NCI-H1436 (cell line): ENCODE results near the gene C1QA.

Experiments used
- DNase-seq: peaks from one replicate; lab custom pipeline; 2025; lab: John Stamatoyannopoulos, UW

C1QA gene

DNA sequence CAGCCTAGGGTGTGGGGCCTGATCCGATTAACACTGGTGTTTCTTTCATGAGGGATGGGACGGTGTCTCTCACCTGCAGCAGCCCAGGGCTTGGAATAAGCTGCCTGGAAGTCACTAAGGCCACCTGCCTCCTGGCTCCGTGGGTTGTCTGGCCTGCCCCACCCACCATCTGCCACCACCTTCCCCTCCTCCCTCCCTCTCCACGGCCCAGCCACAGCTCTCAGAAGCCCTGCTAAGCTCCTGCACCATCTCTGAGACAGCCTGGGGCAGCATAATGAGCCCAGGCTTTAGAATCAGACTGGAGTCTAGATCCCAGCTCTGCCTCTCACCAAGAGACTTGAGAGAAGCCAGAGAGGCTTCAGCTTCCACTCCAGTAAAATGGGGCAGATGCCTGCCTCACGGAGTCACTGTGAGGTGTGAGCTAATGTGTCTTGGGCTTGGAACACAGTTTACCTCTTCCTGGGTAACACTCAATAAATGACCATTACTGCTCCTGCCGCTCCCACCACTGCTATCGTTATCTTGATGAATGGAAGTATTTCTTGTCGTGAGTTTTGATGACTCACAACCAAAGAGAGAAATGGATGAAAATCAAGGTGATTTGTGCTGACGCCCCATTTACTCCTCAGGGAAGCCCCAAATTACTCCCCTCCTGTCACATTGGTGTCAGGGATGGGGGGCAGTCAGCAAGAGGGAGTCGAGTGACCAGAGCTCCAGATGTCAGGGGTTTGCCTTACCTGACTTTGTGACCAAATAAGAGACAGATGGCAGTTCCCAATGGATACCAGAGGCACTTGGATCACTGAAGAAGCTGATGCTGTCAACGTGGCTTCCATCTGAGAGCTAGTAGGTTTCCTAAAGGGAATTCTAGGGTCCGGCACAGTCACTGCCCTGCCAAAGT, 23.5 kb upstream of the C1QA start:
- DNase-seq: no peak

- no peak for DNase-seq
Measured at GRCh38 chr1:22613572-22613918, 22.9 kb upstream of the C1QA start.

DNA sequence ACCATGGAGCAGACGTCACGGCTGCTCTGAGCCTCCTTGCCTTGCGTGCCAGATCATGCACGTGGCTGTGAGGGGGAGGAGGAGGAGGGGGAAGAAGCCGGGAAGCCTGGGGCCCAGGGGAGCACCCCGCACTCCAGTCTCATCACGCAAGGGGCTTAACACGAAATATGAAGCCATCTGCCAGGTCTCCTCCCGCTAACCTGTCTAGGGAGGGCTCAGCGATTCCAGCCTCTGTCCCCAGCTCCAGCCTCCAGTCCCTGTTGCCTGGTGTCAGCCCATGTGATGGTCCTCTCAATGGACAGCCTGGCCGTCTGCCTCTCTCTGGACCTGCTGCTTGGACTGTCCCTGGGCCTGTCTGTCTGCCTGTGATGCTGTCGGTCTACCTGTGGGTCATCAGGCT, 22.5 kb upstream of the C1QA start:
- DNase-seq: peak; percentile 27

GRCh38 chr1:22615886-22616285, 20.5 kb upstream of the C1QA start:
- no peak for DNase-seq

DNA sequence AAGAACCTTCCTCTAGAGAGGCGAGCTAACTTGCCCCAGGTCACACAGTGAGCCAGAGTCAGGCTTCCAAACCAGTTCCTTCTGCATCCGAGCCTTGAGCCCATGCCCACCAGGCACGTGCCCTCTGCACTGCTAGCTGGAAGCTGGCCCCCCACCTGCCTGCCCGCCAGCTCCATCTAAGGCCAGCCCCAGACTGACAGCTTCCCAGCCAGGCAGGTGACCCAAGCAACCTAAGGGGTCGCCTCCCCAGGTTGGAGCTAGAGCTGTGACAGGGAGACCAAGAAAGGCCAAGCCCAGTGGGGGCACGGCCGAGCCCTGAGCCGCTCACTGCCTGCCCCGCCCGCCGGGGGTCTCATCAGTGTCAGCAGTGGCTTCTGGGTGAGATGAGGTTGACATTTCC, 19.9 kb upstream of the C1QA start:
- no peak for DNase-seq

- DNase-seq: no peak
Measured at GRCh38 chr1:22618056-22618455, 18.4 kb upstream of the C1QA start.

DNA sequence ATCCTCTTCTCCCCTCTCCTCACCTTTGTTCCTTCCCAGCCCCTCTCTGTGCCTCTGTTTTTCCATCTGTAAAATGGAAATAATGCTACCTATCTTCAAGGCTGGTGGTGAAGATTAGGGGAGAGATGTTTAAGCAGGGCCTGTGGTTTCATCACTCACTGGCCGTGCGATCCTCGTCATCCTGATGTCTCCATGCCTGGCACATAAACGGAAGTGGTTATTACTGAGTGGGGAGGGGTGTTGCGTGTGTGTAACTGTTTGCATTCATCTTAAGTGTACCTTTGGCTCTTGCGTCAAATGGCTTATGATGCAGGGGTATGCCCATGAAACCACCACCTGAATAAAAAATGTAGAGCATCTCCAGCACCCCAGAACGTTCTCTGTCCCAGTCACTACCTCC, 17.2 kb upstream of the C1QA start:
- no peak for DNase-seq

GRCh38 chr1:22619798-22620197, 16.6 kb upstream of the C1QA start:
- DNase-seq: no peak

DNA sequence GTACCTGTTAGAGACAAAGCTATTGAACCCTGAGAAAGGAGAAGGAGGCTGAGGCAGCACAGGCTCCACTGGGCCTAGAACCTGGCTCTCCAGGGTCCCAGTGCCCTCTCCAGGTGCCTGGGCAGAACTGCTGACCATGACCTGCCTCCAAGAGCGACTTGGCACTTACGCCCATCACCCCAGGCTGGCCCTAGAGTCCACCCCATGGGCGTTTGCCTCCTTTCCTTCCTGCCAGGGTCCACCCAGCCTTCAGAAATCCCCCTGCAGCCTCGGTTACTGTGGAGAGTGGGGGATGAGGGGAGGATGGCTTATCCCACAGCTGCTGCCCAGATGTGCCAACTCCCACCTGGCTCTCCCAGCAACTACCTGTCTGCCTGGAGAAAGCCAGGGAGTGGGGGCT, 14.7 kb upstream of the C1QA start:
- DNase-seq: no peak

- no peak for DNase-seq
Measured at GRCh38 chr1:22625262-22625925, 11.0 kb upstream of the C1QA start.

GRCh38 chr1:22626237-22627157, 9.9 kb upstream of the C1QA start:
- DNase-seq: no peak

- no peak for DNase-seq
Measured at GRCh38 chr1:22627331-22627730, 9.1 kb upstream of the C1QA start.

DNA sequence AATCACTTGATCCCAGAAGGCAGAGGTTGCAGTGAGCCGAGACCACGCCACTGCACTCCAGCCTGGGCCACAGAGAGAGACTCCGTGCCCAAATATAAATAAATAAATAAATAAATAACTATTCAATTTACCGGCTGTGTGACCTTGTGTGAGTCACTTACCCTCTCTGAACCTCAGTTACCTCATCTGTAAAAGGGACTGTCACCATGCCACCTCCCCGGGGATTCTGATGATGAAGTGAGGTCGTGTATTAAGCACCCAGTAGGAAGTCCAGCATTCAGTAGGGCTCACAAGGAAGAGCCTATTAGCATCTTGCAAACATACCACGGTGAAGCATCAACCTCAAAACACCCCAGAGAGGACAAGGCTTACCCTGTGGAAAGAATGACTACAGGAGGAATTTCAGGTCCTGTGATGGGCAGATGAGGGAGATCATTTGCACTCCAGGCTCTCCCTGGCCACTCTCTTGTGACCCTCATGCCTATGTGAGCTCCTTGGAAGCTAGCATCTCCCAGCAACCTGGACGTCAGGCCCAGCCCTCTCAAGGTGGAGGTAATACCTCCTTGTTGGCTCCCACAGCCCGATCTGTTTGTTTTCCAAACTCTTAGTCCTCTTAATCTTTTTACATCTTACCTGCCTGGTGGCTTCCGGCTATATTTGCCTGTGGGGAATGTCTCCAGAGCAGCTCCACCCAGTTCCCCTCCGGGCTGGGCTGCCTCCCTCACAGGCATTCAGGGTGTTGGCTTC, 7.6 kb upstream of the C1QA start:
- DNase-seq: no peak

DNA sequence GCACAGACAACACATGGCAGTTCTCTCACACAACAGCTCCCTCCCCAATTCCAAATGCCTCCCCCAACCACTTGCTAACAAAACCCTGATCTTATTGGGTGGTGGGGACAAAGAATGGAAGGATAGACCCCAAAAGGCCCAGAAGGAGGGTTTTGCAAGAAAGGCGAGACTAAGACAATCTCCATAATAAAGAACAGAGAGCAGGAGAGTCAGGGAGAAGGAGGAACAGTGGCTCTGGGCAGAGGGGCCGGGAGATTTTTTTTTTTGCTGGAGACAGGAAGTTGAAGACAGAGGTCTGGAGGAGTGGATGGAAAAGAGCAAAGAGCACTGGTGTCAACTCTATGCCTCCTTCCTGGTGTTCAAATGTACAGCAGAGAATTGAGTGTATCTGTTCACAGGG, 6.5 kb upstream of the C1QA start:
- DNase-seq: no peak

- no peak for DNase-seq
Measured at GRCh38 chr1:22633697-22634463, 2.5 kb upstream of the C1QA start.

- no peak for DNase-seq
Measured at GRCh38 chr1:22635436-22635835, 992 bp upstream of the C1QA start.

DNA sequence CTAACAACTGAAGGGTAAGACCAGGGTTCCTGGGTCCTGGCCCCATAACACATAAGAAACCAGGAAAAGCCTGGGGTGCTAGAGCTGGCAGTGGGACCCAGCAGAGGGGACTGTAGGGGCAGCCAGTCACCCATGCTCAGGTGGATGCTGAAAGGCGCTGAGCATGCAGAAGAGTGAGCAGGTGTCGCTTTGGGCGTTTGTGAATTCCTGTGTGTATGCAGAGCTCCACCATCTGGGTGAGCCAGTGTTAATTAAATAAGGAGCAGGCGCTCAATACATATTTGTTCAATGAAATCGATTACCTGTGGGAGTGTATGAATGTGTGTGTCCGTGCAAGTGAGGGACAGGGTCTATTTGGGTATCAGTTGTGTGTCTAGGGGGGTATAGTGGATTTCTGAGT, 499 bp downstream of the C1QA start:
- no peak for DNase-seq

DNA sequence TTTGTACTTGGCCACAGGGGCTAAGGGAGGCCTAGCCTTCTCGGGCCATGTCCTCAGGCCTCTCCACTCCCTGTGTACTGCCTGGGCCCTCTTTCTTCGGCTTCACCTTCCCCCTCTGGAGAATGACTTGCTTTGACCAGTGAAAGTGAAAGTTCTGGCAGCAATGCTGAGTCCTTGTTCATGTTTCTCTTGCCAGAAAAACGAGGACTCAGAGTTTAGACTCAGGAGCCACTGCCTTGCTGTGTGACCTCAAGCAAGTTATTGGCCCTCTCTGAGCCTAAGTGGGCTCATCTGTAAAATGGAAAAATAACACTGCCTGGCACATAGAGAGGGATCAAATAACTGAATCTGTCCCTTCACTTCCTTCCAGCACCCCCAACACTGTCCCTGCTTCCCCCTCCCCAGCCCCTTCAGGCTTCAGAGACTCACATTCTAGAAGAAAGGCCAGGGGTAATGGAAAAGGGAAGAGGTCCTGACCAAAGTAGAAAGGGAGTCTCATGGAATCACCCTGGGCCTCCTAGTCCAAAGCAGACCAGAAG, 1.5 kb downstream of the C1QA start:
- no peak for DNase-seq

GRCh38 chr1:22638476-22639234, 2.2 kb downstream of the C1QA start:
- DNase-seq: no peak

DNA sequence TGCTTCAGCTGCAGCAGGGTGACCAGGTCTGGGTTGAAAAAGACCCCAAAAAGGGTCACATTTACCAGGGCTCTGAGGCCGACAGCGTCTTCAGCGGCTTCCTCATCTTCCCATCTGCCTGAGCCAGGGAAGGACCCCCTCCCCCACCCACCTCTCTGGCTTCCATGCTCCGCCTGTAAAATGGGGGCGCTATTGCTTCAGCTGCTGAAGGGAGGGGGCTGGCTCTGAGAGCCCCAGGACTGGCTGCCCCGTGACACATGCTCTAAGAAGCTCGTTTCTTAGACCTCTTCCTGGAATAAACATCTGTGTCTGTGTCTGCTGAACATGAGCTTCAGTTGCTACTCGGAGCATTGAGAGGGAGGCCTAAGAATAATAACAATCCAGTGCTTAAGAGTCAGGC, 2.9 kb downstream of the C1QA start:
- DNase-seq: no peak
